ENCODE measurements around the gene TECR.

Gene TECR

GRCh38 chr19:14517840-14518505 lies 11.4 kb upstream of the TECR start, which contains the start of gene DNAJB1:
DNAJB1 (minus strand) TSS chr19:14518397; CDS start chr19:14518349, 48 bp downstream.
- no peaks in the 10 kb centered on the region for H3K9me3 ChIP-seq (replicated peaks; ENCODE audit: insufficient read depth, low read length)
- H3K9me2 ChIP-seq (replicated peaks; ENCODE audit: insufficient read depth, low read length), result no peaks in the 10 kb centered on the region
- peak within 1 kb of the TSS; percentile 97 for H3K4me3 ChIP-seq (ENCODE audit: low read length)
- peaks cover 30% of the 10 kb centered on the region for H3F3A ChIP-seq (ENCODE audit: insufficient read depth, low read length)
- H4K20me1 ChIP-seq (ENCODE audit: insufficient read depth, low read length), result peaks cover 19% of the 10 kb centered on the region
- peaks cover 16% of the 10 kb centered on the region for H3K4me1 ChIP-seq (ENCODE audit: low read length)
- TF ChIP-seq EZH2 (optimal IDR thresholded peaks at IDR 0.05; ENCODE audit: low read depth, low read length), result no peak
- no peak for TF ChIP-seq CTCF (IDR thresholded peaks at IDR 0.05; ENCODE audit: low read length)
- no peak for TF ChIP-seq EZH2phosphoT487 (IDR thresholded peaks at IDR 0.05; ENCODE audit: low read length)
- peaks cover 38% of the 10 kb centered on the region for H3K79me2 ChIP-seq (ENCODE audit: low read length)
- peak within 1 kb of the TSS; percentile 89 for H2AFZ ChIP-seq (ENCODE audit: low read length)
- peak; percentile 75 for DNase-seq
- peaks cover 23% of the 10 kb centered on the region for H3K36me3 ChIP-seq (replicated peaks; ENCODE audit: insufficient read depth, low read length)
- peak within 1 kb of the TSS; percentile 96 for H3K9ac ChIP-seq (ENCODE audit: low read length)
- peak within 1 kb of the TSS; percentile 100 for H3K4me2 ChIP-seq (ENCODE audit: low read depth, low read length)
- H3K27me3 ChIP-seq (replicated peaks; ENCODE audit: insufficient read depth, low read length), result no peaks in the 10 kb centered on the region
- peak within 1 kb of the TSS; percentile 85 for H3K27ac ChIP-seq (ENCODE audit: low read length)

- Histone ChIP-seq H2AFZ (ENCODE audit: low read length) (no peak overlapping the region), H3K79me2 (ENCODE audit: low read length) (peaks cover 38% of the 10 kb centered on the region), H3K9me3 (replicated peaks; ENCODE audit: insufficient read depth, low read length) (no peaks in the 10 kb centered on the region), H3K4me3 (ENCODE audit: low read length) (no peak overlapping the region), H3K4me1 (ENCODE audit: low read length) (peaks cover 16% of the 10 kb centered on the region), H3K9ac (ENCODE audit: low read length) (no peak overlapping the region), H3K27ac (ENCODE audit: low read length) (no peak overlapping the region), H3F3A (ENCODE audit: insufficient read depth, low read length) (peaks cover 18% of the 10 kb centered on the region), H3K36me3 (replicated peaks; ENCODE audit: insufficient read depth, low read length) (peaks cover 23% of the 10 kb centered on the region), H3K4me2 (ENCODE audit: low read depth, low read length) (peak overlapping the region; percentile 58; the same call in 1 of the 2 replicates), H3K9me2 (replicated peaks; ENCODE audit: insufficient read depth, low read length) (no peaks in the 10 kb centered on the region), H3K27me3 (replicated peaks; ENCODE audit: insufficient read depth, low read length) (no peaks in the 10 kb centered on the region), H4K20me1 (ENCODE audit: insufficient read depth, low read length) (peaks cover 19% of the 10 kb centered on the region)
- DNase-seq, result no peak
- TF ChIP-seq EZH2phosphoT487 (IDR thresholded peaks at IDR 0.05; ENCODE audit: low read length) (no peak), CTCF (IDR thresholded peaks at IDR 0.05; ENCODE audit: low read length) (no peak), EZH2 (optimal IDR thresholded peaks at IDR 0.05; ENCODE audit: low read depth, low read length) (no peak)
Observed at GRCh38 chr19:14519245-14519859, 10.0 kb upstream of the TECR start.

- Histone ChIP-seq H3K4me3 (ENCODE audit: low read length) (no peak overlapping the region), H3K4me2 (ENCODE audit: low read depth, low read length) (no peak overlapping the region), H3K36me3 (replicated peaks; ENCODE audit: insufficient read depth, low read length) (peaks cover 17% of the 10 kb centered on the region), H3K9me3 (replicated peaks; ENCODE audit: insufficient read depth, low read length) (no peaks in the 10 kb centered on the region), H2AFZ (ENCODE audit: low read length) (no peak overlapping the region), H3K4me1 (ENCODE audit: low read length) (peaks cover 16% of the 10 kb centered on the region), H3F3A (ENCODE audit: insufficient read depth, low read length) (peaks cover 12% of the 10 kb centered on the region), H4K20me1 (ENCODE audit: insufficient read depth, low read length) (peaks cover 13% of the 10 kb centered on the region), H3K9me2 (replicated peaks; ENCODE audit: insufficient read depth, low read length) (no peaks in the 10 kb centered on the region), H3K79me2 (ENCODE audit: low read length) (peaks cover 32% of the 10 kb centered on the region), H3K27me3 (replicated peaks; ENCODE audit: insufficient read depth, low read length) (no peaks in the 10 kb centered on the region), H3K9ac (ENCODE audit: low read length) (no peak overlapping the region), H3K27ac (ENCODE audit: low read length) (no peak overlapping the region)
- TF ChIP-seq EZH2 (optimal IDR thresholded peaks at IDR 0.05; ENCODE audit: low read depth, low read length) (no peak), CTCF (IDR thresholded peaks at IDR 0.05; ENCODE audit: low read length) (no peak), EZH2phosphoT487 (IDR thresholded peaks at IDR 0.05; ENCODE audit: low read length) (no peak)
- no peak for DNase-seq
Observed at GRCh38 chr19:14519860-14520407, 9.5 kb upstream of the TECR start.

All from MM.1S (cell line).